Measurements from ENCODE around the gene RB1.

RB1 gene

DNA sequence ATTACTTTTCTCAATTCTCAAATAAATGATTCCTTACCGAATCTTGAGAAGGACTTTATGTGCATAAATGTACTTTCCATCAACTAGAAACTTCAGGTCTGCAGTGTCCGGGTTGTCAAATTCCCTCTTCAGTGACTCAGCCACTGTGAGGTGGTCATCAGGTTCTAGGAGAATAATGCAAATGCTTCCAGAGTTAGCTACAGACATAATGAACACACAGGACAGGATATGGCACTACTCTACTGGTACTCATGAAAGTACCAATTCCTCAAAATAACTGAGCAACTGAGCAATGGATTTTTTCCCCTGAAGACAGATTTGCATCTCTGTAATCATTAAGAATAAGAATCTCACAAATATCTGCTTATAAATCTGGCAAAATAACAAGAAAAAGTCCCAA, 198.2 kb downstream of the RB1 start:
- no peak overlapping the region for H3K4me3 ChIP-seq (replicated peaks in 1 of 2; ENCODE audit: low read depth in 2 of 2, low read length in 2 of 2)
- TF ChIP-seq, protein P1, sequence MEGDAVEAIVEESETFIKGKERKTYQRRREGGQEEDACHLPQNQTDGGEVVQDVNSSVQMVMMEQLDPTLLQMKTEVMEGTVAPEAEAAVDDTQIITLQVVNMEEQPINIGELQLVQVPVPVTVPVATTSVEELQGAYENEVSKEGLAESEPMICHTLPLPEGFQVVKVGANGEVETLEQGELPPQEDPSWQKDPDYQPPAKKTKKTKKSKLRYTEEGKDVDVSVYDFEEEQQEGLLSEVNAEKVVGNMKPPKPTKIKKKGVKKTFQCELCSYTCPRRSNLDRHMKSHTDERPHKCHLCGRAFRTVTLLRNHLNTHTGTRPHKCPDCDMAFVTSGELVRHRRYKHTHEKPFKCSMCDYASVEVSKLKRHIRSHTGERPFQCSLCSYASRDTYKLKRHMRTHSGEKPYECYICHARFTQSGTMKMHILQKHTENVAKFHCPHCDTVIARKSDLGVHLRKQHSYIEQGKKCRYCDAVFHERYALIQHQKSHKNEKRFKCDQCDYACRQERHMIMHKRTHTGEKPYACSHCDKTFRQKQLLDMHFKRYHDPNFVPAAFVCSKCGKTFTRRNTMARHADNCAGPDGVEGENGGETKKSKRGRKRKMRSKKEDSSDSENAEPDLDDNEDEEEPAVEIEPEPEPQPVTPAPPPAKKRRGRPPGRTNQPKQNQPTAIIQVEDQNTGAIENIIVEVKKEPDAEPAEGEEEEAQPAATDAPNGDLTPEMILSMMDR (IDR thresholded peaks at IDR 0.05; ENCODE audit: low read depth, low read length), result no peak
- DNase-seq (ENCODE audit: low read depth in 2 of 2), result no peak

DNA sequence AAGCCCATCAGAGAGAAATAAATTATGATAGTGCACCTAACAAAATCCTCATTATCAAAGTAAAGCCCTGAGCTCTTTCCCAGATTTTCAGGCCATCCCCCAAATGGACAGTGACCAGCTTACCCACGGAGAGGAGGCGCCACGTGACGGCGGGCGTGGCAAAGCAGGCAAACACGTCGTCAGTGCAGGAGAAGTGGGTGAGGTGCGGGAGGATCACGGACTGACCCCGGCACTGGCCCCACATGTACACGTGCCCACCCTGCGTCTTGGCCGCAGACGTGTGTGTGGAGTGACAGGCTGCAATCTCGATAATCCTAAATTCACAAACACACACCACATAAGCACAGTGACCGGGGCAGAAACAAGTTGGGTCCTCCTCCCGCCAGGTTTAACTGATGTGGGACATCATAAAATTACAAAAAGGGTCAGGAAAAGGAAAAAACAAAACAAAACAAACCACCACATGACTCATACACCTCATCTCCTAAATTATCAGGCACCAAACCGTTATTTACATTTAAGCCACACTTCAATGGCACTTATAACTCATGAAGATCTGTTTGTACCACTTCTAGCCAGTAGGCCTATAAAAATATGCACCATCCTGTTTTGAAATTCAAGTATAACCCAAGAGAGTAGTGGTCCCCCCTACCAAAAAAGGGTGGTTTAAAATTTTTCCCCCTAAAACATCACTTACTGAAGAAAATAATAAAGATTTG, 199.2 kb downstream of the RB1 start:
- TF ChIP-seq, protein P1 (IDR thresholded peaks at IDR 0.05; ENCODE audit: low read depth, low read length), result no peak
- DNase-seq (ENCODE audit: low read depth in 2 of 2), result no peak
- no peak overlapping the region for H3K4me3 ChIP-seq (replicated peaks in 1 of 2; ENCODE audit: low read depth in 2 of 2, low read length in 2 of 2)

GRCh38 chr13:48504606-48505005, 201.1 kb downstream of the RB1 start:
- no peak overlapping the region for H3K4me3 ChIP-seq (replicated peaks in 1 of 2; ENCODE audit: low read depth in 2 of 2, low read length in 2 of 2)
- no peak for DNase-seq (ENCODE audit: low read depth in 2 of 2)
- TF ChIP-seq, protein P1 (IDR thresholded peaks at IDR 0.05; ENCODE audit: low read depth, low read length), result no peak

- no peak for DNase-seq (ENCODE audit: low read depth in 2 of 2)
- no peak overlapping the region for H3K4me3 ChIP-seq (replicated peaks in 1 of 2; ENCODE audit: low read depth in 2 of 2, low read length in 2 of 2)
- TF ChIP-seq, protein P1 (IDR thresholded peaks at IDR 0.05; ENCODE audit: low read depth, low read length), result no peak
Observed at GRCh38 chr13:48505012-48505411, 201.5 kb downstream of the RB1 start.

GRCh38 chr13:48505597-48506091, 202.1 kb downstream of the RB1 start:
- DNase-seq (ENCODE audit: low read depth in 2 of 2), result peak in 1 of 2 donors; percentile 45
- H3K4me3 ChIP-seq (replicated peaks in 1 of 2; ENCODE audit: low read depth in 2 of 2, low read length in 2 of 2), result no peak overlapping the region
- TF ChIP-seq, protein P1 (IDR thresholded peaks at IDR 0.05; ENCODE audit: low read depth, low read length), result no peak

GRCh38 chr13:48506092-48506701, 202.6 kb downstream of the RB1 start:
- H3K4me3 ChIP-seq (replicated peaks in 1 of 2; ENCODE audit: low read depth in 2 of 2, low read length in 2 of 2), result no peak overlapping the region

More at GRCh38 chr13:48506092-48506701, 202.6 kb downstream of the RB1 start:
- no peak for DNase-seq (ENCODE audit: low read depth in 2 of 2)
- TF ChIP-seq, protein P1 (IDR thresholded peaks at IDR 0.05; ENCODE audit: low read depth, low read length), result no peak
